ENCODE results near the gene PDLIM7.

Gene PDLIM7

DNA sequence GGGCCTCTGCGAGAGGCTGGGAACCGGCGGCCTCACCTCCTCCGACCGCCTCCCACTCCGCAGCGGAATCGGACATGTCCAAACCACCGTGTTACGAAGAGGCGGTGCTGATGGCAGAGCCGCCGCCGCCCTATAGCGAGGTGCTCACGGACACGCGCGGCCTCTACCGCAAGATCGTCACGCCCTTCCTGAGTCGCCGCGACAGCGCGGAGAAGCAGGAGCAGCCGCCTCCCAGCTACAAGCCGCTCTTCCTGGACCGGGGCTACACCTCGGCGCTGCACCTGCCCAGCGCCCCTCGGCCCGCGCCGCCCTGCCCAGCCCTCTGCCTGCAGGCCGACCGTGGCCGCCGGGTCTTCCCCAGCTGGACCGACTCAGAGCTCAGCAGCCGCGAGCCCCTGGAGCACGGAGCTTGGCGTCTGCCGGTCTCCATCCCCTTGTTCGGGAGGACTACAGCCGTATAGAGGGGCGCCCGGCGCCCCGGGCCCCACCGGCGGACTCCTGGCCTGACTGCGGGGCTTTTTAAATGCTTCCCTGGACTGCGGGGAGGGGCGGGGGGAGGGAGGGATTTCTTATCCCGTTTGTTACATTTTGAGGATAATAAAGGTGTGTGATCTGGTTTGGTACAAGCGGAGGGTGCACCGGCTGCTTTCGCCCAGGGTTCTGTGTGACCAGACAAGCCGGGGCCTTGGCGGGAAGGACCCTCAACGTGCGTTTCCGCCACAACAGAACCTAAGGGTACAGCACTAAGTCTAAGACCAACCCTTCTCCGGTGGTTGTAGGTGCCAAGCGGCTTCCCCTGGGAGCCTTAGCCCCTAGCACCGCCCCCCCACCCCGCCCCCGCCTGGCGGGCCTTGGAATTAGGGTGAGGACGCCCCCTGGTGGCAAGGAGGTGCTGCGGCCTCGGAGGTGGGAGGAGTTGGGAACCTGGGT, 41.5 kb downstream of the PDLIM7 start:
- peak; percentile 90 to 92 for DNase-seq

DNA sequence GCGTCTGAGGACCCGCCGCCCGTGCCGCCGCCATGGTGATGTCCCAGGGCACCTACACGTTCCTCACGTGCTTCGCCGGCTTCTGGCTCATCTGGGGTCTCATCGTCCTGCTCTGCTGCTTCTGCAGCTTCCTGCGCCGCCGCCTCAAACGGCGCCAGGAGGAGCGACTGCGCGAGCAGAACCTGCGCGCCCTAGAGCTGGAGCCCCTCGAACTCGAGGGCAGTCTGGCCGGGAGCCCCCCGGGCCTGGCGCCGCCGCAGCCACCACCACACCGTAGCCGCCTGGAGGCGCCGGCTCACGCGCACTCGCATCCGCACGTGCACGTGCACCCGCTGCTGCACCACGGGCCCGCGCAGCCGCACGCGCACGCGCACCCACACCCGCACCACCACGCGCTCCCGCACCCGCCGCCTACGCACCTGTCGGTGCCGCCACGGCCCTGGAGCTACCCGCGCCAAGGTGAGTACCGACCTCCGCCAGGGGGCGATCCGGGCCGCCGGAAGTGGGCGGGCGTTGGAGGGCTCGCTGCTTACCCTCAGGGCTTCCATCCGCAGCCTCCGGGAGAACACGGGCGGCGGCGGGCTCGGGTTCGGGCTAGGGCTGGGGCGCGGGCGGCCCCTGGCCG, 42.3 kb downstream of the PDLIM7 start:
- peak; percentile 55 to 70 for DNase-seq

DNA sequence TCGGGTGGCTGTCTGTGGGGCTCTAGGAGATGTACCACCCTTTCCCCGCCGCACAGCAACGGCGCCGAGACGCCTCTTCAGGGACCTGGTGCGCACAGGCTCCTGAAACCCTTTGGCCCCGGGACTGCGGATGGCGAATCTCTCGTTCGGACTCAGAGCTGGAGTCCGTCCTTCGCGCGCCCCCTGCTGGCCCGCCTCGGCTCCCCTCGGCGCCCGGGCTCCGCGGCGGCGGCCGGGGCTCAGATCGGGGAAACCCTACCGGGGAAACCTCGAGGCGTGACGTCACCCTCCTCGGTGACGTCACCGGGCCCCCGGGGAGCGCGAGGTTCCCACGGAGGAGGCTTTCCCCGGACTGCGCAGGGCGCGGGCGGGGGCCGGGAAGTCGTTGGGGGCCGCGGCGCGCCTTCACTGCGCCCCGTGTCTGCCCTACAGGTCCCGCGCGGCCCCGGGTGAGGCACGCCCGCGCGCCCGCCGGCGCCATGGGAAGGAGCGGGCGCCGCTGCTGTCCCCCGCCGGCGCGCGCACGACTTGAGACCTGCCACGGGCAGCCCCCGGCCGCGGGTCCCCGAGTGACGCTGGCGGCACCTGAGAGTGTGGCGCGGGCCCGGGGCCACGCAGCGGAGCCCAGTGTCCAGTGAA, 42.9 kb downstream of the PDLIM7 start:
- peak; percentile 62 to 89 for DNase-seq

DNA sequence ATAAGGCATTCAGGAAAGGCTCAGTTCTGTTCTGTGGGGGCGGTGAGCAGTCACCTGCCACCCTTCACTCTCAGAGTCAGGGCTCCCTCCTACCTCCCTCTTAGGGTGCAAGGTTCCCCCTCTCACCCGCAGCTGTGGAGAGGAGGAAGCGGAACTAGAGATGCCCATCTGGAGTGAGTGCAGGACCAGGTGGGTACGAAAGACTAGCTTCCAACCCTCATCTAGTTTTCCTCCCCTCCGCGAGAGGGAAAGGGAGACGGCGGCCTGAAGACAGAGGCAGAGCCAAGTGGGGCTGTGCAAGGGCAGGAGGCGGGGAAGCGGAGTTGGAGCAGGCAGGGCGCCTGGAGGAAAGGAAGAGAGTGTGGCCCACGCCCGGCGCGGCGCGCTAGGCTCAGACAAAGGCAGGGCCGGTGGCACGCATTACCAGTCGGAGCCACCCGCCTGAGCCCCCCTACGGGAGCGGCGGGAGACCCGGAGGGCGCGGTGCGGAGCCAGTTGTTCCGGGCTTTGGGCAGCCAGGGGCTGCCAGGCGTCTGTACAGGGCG, 43.5 kb downstream of the PDLIM7 start:
- no peak for DNase-seq

DNA sequence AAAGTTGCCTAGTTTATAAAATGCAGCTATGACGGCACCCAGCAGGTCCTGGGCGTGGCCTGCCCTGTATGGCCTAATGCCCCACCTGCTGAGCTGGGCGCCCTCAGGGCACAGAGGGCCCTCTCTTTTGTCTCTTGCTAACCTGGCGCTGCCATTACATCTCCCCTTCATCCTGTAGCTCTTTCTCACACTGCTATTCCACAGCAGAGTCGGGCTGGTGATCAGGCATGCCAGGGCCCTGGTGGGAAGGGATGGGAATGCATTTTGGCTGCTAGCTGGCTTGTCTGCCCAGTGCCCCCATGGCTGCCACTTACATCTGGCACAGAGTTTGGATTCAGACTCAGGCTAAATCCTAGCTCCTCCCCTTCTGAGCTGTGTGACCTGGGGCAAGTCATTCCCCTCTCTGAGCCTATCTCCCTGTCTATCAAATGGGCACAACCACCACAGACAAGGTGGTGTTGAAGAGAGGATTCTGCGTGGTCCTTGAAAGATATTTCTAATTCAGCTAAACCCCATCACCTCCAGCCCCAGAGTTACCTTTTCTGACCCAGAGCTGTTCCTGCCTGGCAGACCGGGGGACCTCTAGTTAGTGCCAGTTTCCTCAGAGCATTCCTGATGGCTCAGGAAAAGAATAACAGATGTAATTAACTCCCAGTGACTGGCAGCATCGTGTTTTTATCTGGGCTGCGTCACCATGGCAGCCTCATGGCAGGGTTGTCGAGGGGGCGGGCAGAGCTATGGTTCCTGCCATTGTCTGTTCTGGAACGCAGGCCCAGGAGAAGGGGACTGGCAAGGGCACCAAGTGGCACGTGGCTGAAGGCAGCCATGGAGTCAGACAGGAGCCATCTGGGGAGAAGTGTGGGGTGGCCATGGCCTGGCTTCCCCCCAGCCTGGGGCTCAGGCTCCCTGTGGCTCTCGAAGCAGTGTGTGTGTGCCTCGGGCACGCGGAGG, 44.4 kb downstream of the PDLIM7 start:
- DNase-seq: no peak

DNA sequence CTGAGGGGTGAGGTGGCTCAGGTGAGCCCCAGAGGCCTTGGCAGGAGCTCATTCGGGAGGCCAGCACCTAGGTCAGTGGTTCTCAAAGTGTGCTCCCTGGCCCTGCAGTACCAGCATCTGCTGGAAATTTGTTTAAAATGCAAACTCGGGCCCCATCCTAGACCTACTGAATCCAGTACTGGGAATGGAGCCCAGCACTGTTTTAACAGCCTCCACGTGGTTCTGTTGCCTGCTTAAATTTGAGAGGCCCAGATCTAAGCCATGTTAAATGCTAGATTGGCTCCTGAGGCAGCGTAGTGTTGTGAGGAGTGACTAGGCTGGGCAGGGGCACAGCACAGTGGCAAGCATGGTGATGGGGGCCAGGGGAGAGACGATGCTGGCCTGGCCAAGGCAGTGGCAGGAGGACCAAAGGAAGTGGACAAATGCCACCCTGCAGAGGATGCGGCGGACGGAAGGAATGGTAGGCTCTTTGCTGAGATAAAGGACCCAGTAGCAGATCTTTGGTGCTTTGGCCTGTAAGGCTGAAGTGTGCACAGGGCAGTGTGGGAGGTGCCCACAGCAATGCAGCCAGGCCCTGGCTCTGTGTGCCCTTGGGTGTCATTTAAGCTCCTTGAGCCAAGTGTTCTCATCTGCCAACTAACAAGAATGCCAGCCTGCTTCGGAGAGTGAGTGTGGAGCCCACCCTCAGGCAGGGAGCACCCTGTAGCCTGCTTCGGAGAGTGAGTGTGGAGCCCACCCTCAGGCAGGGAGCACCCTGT, 46.6 kb downstream of the PDLIM7 start:
- DNase-seq: no peak

DNA sequence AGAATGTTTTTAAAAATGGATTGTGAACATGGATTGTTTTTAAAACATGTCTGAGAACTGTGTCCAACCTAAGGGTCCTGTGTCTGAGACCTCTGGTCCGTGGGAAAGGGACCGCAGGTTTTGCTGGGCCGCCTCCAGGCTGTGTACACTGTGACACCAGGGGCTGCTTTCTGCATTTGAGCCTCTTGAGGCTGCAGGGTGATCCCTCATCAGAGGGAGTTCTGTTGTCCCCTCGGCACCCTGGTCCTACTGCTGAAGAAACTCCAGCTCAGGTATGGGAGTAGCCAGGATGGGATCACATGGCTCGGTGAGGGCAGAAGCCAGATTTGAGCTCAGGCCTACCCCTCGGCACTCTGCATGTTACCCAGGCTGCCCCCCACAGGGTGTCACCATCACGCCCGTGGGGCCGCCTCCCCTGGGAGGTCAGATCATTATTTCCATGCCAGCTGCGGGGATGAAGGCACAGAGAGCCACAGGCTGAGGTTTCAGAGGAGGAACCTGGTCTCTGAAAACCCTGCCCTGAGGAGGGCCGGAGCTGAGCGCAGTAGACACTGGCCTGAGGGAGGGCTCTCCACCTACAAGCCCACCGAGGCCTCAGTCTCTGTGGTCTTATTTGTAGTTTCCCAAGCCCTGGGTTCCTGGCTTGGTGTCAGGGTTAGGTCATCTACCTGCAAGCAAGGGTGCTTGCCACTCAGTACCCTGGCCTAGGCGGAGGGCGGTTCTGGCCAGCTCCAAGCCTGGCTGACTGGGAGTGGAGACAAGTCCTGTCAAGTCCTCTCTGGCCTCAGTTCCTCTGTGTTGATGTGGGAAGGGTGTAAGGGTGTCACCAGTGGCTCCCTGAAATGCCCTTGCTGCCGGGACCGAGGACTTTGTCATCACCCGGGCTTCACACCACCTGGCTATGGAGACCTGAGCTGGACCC, 48.0 kb downstream of the PDLIM7 start:
- DNase-seq: no peak

DNA sequence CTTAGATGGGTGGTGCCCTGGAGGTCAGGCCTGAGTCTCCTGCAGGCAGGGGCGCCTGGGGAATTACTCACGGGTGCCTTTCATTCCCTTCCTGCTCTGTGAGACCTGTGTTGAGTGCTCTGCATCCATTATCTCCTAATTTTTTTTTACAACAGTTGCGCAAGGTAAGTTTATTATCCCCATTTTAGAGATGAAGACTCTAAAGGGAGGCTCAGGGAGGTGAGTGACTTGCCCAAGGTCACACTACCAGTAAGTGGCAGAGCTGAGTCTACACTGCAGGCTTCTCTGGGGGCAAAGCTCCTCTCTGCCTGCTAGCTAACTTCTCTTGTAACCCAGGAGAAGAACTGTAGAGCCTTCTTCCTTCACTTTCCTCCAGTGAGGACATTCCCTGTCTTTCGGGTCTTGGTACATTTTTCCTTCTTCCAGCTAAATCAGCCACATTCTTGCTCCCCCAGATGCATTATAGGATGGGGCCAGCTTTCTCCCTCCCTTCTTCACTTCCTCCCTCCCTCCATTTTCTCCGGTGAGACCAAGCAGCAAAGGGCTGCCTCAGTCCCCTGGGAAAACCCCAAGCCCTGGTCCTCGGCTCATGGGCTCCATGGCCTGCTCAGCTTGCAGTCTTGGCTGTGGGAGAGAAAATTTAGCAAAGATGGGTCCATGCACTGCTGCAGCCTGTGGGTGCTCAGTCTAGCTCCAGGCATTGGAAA, 49.0 kb downstream of the PDLIM7 start:
- no peak for DNase-seq

DNA sequence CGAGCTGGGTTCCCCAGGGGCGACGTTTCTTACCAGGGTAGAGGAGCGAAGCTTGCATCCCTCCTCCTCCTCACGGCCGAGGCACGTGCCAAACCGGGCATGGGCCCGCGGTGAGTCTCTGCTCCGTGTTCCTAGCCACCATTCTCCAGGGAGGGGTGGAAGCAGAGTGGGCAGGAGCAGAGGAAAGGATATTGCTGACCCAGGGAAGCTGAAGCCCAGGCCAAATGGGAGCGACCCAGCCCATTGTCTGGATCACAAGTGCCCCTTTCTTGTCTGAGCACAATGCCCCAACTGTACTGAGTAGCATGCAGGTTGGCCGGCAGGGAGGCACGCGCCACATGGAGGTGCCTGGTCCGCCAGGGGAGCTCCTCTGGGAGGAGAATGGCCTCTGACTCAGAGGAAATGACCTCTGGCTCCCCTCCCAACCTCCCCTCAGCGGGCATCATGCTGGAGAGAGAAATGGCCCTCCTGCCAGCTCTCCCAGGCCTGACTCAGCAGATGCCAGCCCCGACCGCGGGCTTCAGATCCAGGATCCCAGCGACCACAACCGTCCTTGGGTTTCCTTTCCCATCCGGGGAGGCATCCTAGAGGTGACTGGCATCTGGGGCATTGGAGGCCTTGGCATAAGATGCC, 49.7 kb downstream of the PDLIM7 start:
- DNase-seq: peak; percentile 92 to 95

DNA sequence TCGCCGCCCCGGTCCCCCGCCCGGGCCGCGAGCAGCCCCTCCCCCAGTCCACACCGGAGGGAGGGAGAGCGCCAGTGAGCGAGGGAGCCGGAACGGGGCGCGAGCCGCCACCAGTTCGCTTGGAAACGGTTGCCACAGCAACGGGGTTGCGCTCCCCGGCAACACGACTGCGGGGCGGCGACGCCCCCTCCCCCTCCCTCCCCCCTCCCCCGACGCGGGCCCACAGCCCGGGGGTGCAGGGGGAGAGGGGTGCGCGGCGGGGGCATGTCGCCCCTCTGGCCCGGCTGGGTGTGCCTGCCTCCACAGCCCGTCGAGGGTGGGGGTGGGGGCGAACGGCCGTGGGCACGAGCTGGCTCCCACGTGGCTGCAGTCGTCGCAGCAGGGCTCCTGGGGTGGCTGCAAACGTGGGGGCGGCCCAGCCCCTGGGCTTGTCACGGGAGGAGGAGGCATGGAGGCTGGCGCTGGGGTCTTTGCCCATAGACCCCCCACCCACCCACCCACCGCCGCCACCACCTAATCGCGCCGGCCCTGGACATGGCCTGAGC, 50.3 kb downstream of the PDLIM7 start:
- peak in 1 of 2 experiments; percentile 42 for DNase-seq

DNA sequence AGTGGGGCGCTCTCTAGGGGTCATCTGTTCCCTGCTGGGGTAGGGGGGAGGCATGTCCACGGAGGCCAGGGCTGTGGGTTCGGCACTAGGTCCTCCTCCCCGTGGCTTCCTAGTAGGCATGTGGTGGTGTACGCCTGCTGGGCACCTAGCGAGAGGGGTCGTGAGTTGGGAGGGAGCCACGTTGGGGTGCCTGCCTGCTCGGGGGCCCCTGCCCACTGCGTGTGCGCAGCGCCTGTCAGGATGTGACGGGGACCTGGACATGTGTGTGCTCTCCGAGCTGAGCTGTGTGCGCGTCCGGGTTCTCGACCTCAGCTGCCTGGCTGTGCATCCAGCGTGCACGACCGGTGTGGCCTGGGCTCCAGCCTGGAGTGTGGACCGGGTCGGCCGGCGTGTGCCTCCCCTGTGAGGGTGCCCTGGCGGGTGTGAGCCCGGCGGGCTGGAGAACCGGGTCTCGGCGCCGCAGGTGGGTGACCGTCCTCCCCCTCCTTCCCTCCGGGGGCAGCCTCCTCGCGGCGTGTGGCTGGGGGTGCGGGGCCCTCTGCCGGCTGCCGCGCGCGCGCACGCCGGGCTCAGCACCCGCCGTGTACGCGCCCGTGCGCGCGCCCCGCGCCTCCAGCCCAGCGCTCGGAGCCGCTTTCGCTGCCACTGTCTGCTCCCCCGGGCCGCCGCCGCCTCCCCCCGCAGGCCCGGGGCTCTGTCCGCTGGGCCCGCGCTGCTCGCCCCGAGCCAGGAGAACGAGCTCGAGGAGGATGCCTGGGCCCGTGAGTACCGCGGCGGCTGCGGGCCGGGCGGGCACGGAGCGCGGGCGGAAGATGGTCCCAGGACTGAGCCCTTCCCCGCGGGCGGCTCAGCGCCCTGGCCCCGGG, 51.0 kb downstream of the PDLIM7 start, which contains the start of gene PRR7:
Gene PRR7 (plus strand): TSS at position 615 of the 866 bp plus-strand sequence. CDS start 8,254 bp downstream, outside the sequence.
- DNase-seq: peak in 1 of 2 experiments; percentile 64

DNA sequence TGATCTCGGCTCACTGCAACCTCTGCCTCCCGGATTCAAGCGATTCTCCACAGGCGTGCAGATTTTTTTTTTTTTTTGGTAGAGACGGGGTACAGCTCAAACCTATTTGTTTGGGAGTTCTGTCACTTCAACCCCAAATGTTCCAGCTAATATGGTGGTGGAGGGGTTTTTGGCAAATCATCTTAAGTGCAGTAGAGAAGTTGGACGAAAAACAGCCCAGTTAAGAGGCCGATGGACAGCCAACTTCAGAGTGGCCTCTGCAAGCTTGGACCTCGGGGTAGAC, 51.5 kb downstream of the PDLIM7 start:
- DNase-seq: no peak

DNA sequence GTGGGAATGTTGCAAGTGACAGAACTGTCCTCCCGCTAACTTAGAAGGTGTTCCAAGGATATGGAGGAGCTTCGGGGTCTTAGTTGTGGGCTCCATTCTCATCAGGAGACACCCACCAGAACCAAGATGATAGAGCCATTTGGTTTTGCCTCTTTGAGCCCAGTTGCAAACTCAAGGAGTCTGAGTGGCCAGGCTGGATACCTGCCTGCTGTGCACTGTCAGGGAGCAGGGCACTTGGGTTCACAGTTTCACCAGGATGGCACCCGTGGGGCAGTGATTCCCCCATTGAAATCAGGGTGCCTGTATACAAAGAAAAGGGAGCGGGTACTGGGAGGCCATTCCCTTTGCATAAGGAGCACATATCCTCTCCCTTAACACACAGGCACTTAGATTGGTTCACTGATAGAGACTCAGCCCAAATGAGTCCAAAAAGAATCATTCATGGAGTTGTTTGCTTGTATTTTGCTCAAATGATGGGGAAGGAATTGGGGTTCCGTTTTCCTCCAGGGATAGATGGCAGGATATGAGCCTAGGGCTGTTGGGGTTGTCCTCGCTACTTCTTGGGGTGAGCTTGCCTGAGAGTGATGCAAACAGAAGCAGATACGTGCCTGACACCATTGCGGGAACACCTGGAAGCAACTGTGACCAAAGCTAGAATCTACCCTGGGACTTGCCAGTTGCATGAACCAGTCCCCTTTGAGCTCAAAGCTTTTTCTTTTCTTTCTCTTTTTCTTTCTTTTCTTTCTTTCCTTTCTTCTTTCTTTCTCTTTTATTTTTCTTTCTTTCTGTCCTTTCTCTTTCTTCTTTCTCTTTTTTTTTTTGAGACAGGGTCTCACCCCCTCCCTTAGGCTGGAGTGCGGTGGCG, 52.1 kb downstream of the PDLIM7 start:
- no peak for DNase-seq

DNA sequence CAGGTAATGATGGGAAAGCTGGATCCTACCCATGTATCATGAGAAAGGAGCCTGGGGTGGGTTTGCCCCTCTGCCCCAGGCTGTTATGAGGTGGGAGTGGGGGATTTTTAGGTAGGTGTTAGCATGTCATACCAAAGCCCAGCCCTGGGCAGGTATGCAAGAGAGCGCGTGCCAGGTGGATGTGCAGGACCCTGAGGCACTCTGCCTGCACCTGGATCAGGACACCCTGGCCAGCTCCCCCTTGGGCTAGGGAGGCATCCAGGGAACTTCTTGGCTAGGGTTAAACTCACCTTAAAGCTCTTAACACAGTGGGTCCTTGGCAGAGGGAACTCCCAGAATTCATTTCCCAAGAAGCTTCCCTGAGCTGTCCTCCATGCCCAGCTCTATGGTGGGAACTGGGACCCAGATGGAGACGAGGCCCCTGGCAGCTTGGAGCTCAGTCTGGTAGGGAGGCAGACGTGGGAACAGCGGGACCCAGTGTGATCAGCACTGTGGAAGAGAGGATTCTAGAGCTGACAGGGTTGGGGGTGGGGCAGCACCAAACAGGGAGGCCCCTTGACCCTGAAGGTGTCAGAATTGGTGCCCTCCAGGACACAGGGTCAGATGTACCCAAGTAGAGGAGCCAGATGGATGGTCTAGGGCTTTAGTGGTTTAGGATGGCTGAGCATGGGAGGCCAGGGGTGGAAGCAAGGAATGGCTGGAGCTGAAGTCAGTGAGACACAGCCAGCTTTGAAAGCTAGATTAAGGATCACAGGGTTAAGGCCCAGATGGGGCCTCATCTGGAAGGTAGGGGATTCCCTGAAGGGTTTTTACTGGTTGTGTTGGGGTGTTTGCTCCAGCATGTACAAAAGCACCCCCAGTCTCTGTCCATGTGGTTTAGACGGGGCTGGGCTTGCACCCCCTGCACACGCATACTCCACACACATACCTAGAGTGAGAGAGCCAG, 53.0 kb downstream of the PDLIM7 start:
- DNase-seq: no peak

DNA sequence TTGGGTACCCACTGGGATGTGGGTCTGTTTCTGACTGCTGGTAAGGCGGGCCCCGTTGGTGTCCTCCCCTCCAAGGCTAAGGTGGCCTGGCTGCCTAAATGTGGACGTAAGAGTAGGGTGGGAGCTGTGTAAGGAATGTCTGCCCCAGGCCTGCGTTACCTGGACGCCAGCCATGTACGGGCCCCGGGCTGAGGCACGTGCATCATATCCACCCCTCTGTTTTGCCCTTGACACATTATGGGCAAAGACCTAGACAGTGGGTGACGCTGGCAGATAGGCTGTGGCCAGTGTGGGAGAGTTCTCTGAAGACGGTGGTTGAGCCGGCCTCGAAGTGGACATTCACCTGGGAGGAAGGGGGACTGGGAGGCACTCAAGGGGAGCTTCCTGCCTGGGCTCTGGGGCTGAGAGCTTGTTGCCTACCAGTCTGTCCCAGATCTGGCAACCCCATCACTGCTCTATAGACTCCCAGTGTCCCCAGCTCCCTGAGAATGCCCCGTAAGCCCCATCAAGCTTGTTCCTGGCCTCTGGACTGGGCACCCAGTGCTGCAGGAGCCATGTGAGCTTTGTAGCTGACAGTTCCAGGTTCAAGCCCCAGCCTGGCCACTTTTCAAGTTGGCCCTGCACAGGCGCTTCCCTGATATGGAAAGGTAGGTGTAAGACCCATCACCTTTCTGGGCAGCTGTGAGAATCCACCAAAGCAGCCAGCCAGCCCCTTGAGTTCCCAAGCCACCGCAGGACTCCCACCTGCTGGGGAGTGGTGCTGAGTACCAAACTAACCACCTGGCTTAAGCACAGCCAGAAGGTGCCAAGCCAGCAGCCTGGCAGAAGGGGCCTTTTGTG, 54.0 kb downstream of the PDLIM7 start:
- DNase-seq: no peak

Data from SW 1271 (cell line).